ENCODE data around the gene SIM2.
"Not testable (repeated sequence)": the region's sequence is repeated elsewhere in the genome, so short reads cannot be mapped to it uniquely, and the experiment has no call there.

Gene SIM2, protein sequence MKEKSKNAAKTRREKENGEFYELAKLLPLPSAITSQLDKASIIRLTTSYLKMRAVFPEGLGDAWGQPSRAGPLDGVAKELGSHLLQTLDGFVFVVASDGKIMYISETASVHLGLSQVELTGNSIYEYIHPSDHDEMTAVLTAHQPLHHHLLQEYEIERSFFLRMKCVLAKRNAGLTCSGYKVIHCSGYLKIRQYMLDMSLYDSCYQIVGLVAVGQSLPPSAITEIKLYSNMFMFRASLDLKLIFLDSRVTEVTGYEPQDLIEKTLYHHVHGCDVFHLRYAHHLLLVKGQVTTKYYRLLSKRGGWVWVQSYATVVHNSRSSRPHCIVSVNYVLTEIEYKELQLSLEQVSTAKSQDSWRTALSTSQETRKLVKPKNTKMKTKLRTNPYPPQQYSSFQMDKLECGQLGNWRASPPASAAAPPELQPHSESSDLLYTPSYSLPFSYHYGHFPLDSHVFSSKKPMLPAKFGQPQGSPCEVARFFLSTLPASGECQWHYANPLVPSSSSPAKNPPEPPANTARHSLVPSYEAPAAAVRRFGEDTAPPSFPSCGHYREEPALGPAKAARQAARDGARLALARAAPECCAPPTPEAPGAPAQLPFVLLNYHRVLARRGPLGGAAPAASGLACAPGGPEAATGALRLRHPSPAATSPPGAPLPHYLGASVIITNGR

DNA sequence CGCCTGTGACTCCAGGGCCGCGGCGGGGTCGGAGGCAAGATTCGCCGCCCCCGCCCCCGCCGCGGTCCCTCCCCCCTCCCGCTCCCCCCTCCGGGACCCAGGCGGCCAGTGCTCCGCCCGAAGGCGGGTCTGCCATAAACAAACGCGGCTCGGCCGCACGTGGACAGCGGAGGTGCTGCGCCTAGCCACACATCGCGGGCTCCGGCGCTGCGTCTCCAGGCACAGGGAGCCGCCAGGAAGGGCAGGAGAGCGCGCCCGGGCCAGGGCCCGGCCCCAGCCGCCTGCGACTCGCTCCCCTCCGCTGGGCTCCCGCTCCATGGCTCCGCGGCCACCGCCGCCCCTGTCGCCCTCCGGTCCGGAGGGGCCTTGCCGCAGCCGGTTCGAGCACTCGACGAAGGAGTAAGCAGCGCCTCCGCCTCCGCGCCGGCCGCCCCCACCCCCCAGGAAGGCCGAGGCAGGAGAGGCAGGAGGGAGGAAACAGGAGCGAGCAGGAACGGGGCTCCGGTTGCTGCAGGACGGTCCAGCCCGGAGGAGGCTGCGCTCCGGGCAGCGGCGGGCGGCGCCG lies at the start of gene SIM2:
Gene SIM2 (plus strand): TSS at position 135 of the 565 bp plus-strand sequence. CDS start 632 bp downstream, outside the sequence.
- no peak for DNase-seq

DNA sequence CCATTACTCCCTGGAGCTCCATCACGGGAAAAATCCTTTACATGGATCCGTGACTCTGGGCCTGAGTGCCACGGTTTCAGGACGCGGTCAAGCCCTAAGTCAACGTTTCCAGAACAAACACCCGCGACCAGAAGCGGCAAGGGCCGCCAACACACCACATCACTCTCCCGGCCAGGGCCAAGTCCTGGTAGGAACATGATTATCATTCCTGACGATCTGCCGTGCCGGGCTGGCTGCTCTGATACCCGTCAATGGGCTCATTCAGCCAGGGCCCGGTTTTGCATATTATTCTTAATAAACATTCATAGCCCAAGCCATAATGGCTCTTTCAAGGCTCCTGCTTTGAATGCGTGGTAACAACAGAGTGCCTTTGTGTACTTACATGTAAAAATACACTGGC lies 44.6 kb upstream of the SIM2 start:
- DNase-seq, result peak in 11 of 14 donors; percentile 11 to 75 (median 53)

DNA sequence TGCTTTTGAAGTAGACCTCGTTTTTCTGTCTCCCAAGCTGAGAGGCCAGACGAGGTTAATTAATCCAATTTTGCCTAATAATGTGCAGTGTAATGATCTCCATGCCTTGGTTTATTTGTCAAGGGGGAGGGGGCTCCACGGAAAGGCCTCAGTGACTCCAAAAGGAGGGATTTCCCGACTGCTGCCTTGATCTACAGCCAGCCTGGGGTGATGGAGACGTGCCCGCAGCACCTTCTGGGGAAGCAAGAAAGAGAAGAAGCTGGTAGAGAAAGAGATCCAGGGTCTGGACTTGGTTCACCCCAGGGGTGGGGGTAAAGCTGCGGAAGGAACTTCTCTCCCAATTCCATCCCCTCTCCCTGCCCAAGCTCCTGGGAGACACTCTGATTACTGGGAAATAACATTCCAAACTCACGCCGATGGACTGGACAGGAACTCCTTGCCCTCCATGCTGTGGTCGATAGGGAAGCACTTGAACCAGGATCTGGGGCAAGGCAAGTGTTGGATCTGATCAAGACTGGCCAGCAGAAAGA lies 44.1 kb upstream of the SIM2 start:
- peak in 5 of 14 donors; percentile 25 to 64 (median 32) for DNase-seq

DNA sequence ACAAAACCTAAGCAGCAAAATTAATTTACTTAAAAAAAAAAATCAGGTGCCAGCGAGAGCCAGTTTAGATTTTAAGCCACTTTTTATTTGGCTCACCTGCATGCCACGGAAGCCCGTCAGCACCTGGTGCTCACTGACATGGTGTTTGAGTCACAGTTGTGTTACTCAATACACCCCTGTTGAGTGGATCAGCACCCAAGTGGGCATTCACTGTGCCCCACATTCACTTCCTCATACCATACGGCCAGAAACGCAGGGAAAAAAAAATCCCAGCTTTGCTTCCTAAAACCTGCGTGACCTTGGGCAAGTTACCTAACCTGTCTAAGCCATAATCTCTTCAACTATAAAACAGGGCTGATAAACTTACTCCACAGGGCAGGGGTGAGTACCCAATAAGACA lies 42.8 kb upstream of the SIM2 start:
- DNase-seq, result no peak

DNA sequence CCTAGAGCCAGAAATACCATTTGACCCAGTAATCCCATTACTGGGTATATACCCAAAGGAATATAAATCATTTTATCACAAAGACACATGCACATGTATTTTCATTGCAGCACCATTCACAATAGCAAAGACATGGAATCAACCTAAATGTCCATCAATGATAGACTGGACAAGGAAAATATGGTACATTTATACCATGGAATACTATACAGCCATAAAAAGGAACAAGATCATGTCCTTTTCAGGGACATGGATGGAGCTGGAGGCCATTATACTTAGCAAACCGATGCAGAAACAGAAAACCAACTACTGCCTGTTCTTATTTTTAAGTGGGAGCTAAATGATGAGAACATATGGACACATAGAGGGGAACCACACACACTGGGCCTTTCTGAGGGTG lies 41.6 kb upstream of the SIM2 start:
- not testable (repeated sequence) for DNase-seq

DNA sequence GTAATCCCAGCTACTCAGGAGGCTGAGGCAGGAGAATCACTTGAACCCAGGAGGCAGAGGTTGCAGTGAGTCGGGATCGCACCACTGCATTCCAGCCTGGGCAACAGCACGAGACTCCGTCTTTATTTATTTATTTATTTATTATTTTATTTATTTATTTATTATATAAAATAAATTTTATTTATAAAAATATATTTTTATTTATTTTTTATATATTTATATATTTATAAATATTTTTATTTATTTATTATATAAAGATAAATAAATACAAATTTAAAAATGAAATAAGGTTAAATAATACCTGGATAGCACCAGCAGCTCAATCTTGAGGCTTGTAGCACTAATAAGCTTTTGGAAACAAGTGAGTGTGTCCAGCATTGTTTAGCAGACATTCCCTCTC lies 40.9 kb upstream of the SIM2 start:
- DNase-seq, result no peak

DNA sequence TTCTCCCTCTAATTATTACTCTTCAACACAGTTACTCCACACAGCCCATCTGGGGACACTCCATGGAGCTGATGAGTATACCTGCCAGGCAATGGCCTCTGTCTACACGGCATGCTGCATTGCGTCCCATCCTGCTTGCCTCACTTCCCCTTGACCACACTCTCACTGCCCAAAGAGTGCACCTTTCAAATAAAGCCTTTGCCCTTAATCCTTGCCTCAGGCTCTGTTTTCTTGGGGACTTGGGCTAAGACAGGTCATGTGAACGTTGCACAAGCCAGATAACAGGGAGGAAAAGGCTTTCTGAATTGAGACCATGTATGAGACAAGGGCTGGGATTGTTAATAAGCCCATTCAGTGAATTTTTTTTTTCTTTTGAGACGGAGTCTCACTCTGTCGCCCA lies 40.0 kb upstream of the SIM2 start:
- DNase-seq, result no peak

DNA sequence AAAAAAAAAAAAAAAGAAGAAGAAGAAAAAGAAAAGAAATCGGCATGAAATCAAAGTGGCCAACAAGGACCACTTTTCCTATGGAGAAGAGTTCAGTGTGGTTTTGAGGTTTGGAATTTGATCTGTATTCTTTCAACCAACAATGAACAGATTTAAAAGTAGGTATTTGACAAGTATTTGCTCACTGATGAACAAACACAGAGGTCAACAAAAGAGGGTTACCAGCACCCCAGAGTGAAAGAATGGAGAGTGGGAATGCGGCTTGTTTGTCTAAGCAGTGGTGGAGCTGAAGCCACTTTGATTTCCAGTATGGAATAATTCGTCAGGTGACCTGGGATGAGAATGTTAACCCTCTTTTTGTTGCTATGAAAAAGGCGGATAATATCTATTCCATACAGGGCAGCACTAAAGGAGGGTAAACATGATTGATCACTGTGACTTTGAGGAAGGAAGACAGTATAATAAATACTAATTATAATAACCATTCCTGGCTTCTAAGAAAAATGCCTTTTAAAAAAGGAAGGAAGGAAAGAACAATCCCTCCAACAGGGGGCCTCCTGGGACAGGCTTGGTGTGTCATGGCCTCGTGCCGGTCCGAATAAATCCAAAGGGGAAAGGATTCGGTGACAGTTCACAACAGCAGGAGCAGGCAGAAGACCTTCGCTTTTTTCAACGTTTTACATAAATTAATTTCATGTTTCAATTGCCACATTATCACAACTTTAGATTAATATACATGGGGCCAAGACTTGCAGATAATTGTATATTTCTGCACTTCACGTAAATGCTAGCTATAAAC lies 37.2 kb upstream of the SIM2 start:
- DNase-seq, result peak in 1 of 14 donors; percentile 5

DNA sequence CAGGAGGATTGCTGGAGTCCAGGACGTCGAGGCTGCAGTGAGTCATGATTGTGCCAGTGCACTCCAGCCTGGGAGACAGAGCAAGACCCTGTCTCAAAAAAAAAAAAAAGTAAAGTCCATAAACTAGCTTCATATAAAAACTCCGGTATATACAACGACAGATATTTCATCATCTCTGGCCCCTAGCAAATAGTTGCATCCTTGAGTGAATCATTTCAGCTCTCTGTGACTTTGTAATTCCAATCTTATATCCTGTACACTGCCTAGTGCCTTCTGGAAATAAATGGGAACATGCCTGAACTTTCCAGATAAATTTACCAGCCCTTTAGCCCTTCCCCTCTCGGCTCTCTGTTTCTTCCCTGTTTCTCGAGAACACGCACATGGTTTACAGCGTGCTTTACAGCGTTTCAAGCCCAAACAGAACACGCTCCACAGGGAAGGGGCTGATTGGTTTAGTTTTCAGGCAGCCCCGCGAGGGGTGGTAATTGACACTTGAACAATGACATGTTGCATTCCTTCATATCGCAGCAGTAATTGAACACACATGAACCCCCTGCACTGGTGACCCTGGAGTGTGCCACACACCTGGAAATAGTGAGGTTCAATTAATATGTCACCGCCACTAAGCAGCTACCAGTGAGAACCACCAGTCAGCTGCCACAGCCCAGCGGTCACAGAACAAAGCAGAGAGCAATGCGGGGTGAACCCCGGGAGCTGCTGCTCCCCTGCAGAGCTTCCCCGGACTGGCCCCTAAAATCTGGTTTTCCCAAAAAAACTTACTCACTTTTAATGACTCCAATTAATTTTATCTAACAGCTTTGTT lies 35.7 kb upstream of the SIM2 start:
- DNase-seq, result no peak

DNA sequence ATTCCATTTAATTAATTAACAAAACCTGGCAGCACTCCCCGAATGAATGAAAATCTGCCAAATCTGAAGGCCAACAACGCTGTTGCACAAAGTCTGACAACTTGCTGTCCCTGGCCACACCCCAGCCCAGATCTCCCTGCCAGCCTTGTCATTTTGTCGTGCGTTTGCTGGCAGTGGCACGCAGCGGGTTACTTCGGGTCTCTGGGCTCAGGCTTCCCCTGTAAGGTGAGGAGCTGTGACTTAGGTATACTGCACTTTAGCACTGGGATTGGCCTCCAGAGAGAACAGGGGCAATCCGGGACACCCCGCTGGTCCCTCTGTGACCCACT lies 34.3 kb upstream of the SIM2 start:
- no peak for DNase-seq

DNA sequence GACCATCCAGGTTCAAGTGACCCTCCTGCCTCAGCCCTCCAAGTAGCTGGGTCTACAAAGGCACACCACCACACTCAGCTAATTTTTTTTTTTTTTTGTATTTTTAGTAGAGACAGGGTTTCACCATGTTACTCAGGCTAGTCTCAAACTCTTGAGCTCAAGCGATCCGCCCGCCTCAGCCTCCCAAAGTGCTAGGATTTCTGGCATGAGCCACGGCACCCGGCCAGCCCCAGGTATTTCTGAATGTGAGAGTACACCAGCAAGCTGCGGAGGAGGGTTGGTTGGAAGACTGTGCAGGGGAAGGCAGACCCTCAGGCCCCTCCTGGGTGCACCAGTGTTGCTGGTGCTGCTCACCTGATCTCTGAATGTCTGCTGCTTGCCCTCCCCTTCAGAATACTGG lies 33.1 kb upstream of the SIM2 start:
- DNase-seq, result no peak

DNA sequence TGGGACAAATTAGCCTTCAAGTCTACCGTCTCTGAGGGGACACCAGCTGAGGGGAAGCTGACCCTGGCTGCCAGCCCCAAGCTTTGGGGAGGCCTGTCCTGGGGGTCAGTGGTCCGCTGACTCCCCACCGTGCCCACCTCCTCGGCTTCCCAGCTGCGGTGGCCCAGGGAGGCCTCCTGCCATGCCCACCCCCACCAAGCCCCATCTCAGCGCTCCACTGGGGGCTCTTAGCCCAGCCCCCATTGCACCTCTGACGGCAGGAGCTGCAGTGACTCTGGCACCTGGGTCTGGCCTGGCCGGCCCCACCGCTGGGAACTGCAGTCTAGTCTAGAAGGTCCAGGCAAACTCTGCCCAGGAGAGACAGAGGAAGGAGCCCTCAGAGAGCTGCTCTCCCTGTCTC lies 30.2 kb upstream of the SIM2 start:
- no peak for DNase-seq

DNA sequence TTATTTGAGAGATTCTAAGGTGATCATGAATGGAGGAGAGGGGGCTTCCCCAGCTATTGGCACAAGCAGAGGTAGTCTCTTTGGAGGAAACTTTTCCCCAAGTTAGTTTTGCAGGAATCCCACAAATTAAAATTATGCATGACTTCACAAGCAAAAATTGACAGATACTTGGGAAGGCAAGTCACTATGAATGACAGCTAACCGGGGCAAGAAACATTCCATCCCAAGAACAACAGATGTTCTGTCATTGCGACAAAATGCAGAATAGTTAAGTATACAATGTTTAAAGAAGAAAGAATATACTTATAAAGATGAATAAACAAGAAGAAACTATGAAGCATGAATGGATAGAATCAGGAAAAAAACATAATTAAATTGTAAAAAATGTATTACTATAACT lies 27.1 kb upstream of the SIM2 start:
- DNase-seq, result no peak

DNA sequence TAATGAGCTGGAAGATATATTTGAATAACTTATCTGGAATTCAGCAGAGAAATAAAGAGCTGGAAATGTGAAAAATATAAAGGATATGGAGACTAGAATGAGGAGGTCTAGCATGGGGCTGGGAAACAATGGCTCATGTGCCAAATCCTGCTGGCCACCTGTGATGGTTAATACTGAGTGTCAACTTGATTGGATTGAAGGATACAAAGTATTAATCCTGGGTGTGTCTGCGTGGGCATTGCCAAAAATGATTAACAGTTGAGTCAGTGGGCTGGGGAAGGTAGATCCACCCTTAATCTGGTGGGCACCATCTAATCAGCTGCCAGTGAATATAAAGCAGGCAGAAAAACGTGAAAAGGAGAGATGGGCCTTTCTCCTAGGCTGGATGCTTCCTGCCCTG lies 26.6 kb upstream of the SIM2 start:
- DNase-seq, result not testable (repeated sequence)

DNA sequence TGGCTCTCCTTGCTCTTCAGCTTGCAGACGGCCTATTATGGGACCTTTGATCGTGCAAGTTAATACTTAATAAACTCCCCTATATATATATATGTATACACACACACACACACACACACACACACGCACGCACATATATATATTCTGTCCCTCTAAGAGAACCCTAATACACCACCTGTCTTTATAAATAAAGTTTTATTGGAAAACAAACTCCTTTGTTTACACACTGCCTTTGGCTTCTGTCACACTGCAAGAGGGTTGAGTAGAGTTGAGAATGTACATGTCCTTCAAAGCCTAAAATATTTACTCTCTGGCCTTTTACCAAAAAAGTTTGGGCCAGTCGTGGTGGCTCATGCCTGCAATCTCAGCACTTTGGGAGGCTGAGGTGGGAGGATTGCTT lies 26.2 kb upstream of the SIM2 start:
- no peak for DNase-seq

DNA sequence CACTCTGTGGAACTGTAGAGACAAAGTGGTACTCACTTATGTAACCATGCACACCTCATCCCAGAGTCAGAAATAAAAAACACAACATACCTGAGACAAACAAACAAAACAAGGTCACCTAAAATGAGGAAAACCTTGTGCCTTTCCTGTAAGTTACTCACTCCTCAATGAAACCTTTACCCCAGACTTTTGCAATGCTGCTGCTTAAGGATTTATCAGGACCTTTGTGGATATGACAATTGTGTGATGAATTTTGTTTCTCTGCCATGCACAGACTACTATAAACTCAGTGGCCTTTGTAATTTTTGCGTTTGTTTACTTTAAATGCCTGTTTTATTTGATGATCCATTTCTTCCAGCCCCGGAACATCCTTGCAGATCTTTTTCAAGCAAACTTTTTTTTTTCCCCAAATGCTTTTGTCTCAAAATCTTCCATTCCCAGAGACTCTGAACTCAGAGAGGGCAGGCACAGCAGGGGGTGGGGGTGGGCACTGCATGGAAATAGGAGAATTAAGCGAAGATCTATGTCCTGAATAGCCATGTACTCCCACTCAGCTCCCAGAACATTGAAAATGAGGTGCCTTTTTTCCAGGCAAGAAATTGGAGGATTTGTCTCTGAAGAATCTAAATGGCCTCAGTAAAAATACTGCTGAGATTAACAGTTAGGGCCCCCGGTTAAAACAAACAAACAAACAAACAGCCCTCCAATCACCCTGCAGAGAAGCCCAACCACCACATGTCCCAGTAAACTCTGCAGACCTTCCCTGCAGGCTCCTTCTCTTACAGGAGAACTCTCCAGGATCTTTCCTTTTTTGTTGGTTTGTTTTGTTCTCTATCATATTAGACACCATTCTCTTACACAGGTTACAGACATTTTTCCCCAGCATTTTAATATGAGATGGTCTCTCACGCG lies 22.6 kb upstream of the SIM2 start:
- no peak for DNase-seq

DNA sequence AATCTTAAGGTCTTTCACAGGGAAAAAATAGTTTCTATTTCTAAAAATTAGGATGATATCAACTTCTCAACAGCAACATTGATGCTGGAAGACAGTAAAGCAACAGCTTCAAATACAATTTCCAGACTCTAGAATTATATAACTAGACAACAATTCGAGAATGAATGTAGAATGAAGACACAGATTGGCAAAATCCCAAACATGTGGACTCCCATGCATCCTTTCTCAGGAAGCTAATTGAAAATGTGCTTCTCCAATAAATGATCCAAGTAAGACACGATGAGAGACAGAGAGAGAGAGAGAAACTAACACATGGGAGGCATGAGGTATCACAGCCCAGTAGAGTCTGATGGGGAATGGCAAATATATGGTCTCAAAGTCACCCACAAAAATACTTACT lies 21.5 kb upstream of the SIM2 start:
- no peak for DNase-seq

DNA sequence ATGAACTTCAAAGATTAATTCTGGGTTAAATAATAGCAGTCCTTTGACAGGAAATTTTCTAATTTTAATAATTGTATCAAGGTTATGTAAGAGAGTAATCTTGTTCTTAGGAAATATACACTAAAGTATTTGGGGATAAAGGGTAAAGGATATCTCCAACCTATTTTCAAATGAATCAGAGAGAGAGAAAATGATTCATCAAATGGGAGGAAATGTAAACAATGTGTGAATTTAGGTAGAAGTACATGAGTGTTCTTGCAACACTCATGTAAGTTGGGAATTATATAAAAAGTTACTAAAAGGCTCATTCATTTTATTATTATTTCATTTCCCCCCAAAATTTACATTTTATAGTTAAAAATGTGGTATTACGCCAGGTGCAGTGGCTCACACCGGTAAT lies 20.4 kb upstream of the SIM2 start:
- no peak for DNase-seq

DNA sequence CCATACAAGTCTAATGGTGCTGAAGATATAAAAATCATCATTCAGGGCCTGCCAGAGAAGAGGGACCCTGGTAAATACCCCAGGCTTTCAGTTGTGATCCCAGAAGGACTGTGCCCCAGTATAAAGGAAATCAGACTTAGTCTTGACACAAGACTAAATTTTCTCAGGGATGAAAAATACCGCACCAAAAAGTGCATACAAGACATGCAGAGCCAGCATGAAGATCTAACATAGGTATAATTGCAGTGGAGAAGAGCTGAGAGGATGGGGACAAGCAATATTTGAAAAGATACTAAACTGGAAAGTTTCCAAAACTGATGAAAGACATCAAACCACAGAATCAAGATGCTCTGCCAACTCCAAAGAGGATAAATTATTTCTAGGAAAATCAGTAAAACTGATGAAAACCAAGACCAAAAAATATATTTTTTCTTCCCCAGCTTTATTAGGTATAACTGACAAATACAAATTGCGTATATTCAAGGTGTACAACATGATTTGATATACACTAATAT lies 17.7 kb upstream of the SIM2 start:
- no peak for DNase-seq

DNA sequence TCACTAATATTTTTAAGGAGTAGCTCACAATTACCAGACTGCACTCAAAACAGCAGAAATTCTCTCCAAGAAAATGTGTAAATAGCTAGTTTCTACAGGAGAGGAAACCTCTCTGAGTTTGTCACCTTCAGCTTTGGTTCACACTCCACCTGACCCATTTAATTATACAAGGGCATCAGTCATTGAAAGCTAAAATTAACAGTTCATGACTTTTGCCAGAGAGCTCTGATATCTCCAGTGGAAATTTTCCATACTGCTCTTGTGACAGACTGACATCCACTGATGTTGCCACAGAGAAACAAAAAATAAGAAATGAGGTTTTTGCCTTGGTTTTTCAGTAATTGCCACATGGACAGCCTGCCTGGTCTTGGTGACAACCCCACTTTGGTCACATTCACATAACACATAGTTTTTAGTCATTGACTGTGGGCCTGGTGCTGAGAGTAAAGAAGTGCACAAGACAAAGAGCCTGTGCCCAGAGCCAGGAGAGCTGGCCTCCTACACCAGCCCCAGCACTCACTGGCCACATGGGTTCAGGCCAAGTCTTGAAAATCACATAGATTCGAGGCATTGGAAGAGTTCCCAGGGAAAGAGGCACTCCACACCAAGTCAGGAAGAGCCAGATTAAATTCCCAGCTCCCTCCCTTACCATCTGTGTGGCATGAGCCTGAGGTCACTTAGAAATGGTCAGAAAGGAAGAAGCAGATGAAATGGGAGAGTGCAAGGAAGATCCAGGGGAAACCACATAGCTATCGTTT lies 13.8 kb upstream of the SIM2 start:
- no peak for DNase-seq
